Fibroblast of skin of left quadriceps (primary cell): ENCODE data around the gene PTPRH.
"Not testable (repeated sequence)": the region's sequence is repeated elsewhere in the genome, so short reads cannot be mapped to it uniquely, and the experiment has no call there.

ENCODE experiments used
- DNase-seq, 2 experiments: peaks; one replicate each; pipeline ENCODE4 v3.0.0-alpha.2; 2013; ENCODE audit warnings: low read depth in 2 of 2

The PTPRH gene

GRCh38 chr19:55226788-55227187 is 17.5 kb upstream of the PTPRH start:
- DNase-seq: no peak

GRCh38 chr19:55226273-55226672 is 17.0 kb upstream of the PTPRH start:
- DNase-seq: no peak

GRCh38 chr19:55225415-55225958 is 16.2 kb upstream of the PTPRH start:
- no peak for DNase-seq

- not testable (repeated sequence) for DNase-seq
These were observed 15.5 kb upstream of the PTPRH start for GRCh38 chr19:55224679-55225414.

- no peak for DNase-seq
These were observed 14.9 kb upstream of the PTPRH start for GRCh38 chr19:55224038-55224665.

- DNase-seq: no peak
These were observed 14.2 kb upstream of the PTPRH start for GRCh38 chr19:55223291-55224037.

GRCh38 chr19:55220525-55220924 is 11.2 kb upstream of the PTPRH start:
- DNase-seq: no peak

GRCh38 chr19:55216461-55217198 is 7.3 kb upstream of the PTPRH start:
- peak; percentile 97 to 98 for DNase-seq

GRCh38 chr19:55213547-55213946 is 4.2 kb upstream of the PTPRH start:
- DNase-seq: no peak

GRCh38 chr19:55212447-55212846 is 3.1 kb upstream of the PTPRH start:
- DNase-seq: no peak

- DNase-seq: peak; percentile 70 to 75
These were observed 582 bp upstream of the PTPRH start for GRCh38 chr19:55209693-55210472.

GRCh38 chr19:55206664-55207500 is 2.4 kb downstream of the PTPRH start:
- peak; percentile 50 to 57 for DNase-seq

- DNase-seq: not testable (repeated sequence)
These were observed 7.1 kb downstream of the PTPRH start for GRCh38 chr19:55202199-55202598.

GRCh38 chr19:55199620-55200204 is 9.6 kb downstream of the PTPRH start:
- no peak for DNase-seq

- no peak for DNase-seq
These were observed 10.7 kb downstream of the PTPRH start for GRCh38 chr19:55198651-55199050.

- no peak for DNase-seq
These were observed 11.8 kb downstream of the PTPRH start for GRCh38 chr19:55197528-55197927.

- no peak for DNase-seq
These were observed 12.5 kb downstream of the PTPRH start for GRCh38 chr19:55196803-55197202.

- DNase-seq: no peak
These were observed 15.8 kb downstream of the PTPRH start for GRCh38 chr19:55193481-55193880.

GRCh38 chr19:55189403-55189835 is 19.9 kb downstream of the PTPRH start:
- peak; percentile 59 to 65 for DNase-seq

- no peak for DNase-seq
These were observed 20.7 kb downstream of the PTPRH start for GRCh38 chr19:55188625-55189024.
